Renal cortex interstitium (tissue), 11 donors: Measurements from ENCODE around the gene M6PR. TPM values are rescaled to one million over a fixed set of nuclear protein-coding genes. Genes with fewer than 3 reads are reported as not detected.

Experiments
- DNase-seq, 11 donors: peaks; one replicate each; pipeline ENCODE4 v3.0.0-alpha.2; 2013; ENCODE audit warnings: low read depth in 9 of 11, low spot score in 4 of 11; ENCODE audit errors: extremely low read depth in 1 of 11
- polyA plus RNA-seq, 3 donors: library from polyadenylated mRNA; unstranded; fragments of 120-200 nt; gene quantifications; one replicate each; pipeline ENCODE4 v1.2.1, GENCODE V29; 2013; ENCODE audit not compliant: insufficient read length in 3 of 3

Gene M6PR
- polyA plus RNA-seq, 3 donors: 201 to 216 (median 205) TPM

GRCh38 chr12:8894378-8894777, 55.1 kb downstream of the M6PR start:
- DNase-seq: no peak

GRCh38 chr12:8891976-8892375, 57.5 kb downstream of the M6PR start:
- DNase-seq: no peak

Other genes starting within 250 kb of the M6PR start
- gene A2ML1, start 127.0 kb downstream of the M6PR start, polyA plus RNA-seq: under 1 TPM; 0.08 to 0.12 (median 0.09) TPM
- 100 to 1,000 TPM in 1 of 3 donors, 10 to 100 TPM in 2; 71.1 to 103 (median 73.3) TPM for gene PHC1, start 35.1 kb downstream of the M6PR start, polyA plus RNA-seq
- 1 to 10 TPM; 1.8 to 3.6 (median 1.9) TPM for gene KLRG1, start 39.9 kb upstream of the M6PR start, polyA plus RNA-seq
- 100 to 1,000 TPM; 172 to 256 (median 219) TPM for gene A2M, start 166.3 kb upstream of the M6PR start, polyA plus RNA-seq